Measurements from ENCODE around the gene SYNDIG1L. TPM values are rescaled to one million over a fixed set of nuclear protein-coding genes. Genes with fewer than 3 reads are reported as not detected.

SYNDIG1L gene
- total RNA-seq, 1 donor from 2014 or later: 2.9 TPM

DNA sequence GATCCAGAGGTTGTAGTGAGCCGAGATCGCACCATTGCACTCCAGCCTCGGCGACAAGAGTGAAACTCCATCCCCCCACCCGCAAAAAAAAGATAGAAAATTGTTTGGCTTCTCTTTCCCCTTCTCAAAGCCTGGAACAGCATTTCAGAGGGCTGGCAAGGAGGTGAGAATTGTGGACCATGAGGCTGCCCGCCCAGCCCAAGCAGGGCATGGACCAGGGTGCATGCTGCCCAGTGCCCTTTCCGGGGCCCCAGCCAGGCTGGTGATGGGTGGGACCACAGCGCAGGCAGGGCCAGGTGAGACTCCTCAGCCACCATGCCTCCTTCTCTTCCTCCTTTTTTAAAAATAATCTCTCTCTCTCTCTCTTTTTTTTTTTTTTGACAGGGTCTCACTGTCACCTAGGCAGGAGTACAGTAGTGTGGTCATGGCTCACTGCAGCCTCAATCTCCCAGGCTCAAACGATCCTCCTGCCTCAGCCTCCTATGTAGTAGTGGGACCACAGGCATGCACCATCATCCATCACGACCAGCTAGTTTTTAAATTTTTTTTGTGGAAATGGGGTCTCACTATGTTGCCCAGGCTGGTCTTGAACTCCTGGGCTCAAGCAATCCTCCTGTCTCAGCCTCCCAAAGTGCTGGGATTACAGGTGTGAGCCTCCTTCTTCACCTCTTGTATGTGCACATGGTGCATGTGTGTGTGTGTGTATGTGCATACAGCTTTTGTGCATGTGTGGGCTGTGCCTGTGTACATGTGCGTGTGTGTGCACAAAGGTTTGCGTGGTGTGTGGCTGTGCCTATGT is 22.2 kb downstream of the SYNDIG1L start:
- no peak for ATAC-seq
- no peak overlapping the region for H3K4me3 ChIP-seq
- intact Hi-C loops (cut with DNase I): no loop called here

DNA sequence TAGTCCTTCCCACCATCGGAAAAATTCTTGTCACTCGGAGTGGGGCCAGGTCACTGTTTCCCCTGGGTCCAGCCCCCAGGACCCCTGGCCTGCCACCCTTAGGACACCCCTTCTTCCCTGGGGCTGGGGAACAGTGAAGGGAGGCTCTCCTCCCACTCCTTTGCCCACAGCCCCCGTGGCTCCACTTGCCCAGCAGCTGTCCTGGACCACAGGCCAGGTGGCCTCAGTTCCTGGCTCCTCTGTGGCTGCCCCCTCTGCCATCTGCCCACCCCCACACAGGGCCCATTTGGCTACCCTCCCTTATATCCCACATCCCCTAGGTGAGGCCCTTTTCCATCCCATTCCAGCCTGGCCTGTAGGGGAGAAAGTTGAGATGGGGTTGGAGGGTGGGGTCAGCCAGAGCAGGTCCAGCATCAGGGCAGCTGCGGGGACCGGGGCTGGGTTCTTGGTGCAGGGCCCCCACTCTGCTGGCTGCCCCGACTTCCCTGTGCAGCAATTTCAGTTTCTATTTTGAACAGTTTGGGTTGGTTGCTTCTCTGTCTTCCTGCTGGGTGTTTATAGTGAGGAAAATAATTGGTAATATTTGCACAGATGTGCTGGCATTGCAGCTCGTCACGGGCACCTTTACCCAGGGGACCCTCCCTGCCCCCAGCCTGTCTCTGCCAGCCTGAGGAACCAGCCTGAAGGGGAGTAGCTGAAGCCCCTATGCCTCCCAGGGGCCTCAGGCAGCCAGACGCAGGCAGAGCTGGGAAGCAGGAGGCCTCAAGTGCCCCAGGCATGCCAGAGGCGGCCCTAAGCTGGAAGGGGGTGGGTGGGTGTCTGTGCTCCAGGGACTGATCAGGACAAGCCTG is 23.4 kb downstream of the SYNDIG1L start:
- Histone ChIP-seq H3K36me3 (no peaks in the 10 kb centered on the region), H3K9me3 (no peaks in the 10 kb centered on the region), H3K4me1 (peaks cover 18% of the 10 kb centered on the region), H3K27me3 (no peaks in the 10 kb centered on the region), H3K27ac (no peak overlapping the region), H3K4me3 (no peak overlapping the region)
- no peak for TF ChIP-seq CTCF (IDR thresholded peaks at IDR 0.05)
- intact Hi-C loops (cut with DNase I): no loop called here
- no peak for DNase-seq
- no peak for ATAC-seq

More for the DNA sequence above, 22.2 kb downstream of the SYNDIG1L start:
- DNase-seq: no peak
- H3K27me3 ChIP-seq: no peaks in the 10 kb centered on the region
- no peak overlapping the region for H3K27ac ChIP-seq
- TF ChIP-seq CTCF (IDR thresholded peaks at IDR 0.05): no peak
- no peaks in the 10 kb centered on the region for H3K36me3 ChIP-seq
- H3K4me1 ChIP-seq: peaks cover 18% of the 10 kb centered on the region
- H3K9me3 ChIP-seq: no peaks in the 10 kb centered on the region

DNA sequence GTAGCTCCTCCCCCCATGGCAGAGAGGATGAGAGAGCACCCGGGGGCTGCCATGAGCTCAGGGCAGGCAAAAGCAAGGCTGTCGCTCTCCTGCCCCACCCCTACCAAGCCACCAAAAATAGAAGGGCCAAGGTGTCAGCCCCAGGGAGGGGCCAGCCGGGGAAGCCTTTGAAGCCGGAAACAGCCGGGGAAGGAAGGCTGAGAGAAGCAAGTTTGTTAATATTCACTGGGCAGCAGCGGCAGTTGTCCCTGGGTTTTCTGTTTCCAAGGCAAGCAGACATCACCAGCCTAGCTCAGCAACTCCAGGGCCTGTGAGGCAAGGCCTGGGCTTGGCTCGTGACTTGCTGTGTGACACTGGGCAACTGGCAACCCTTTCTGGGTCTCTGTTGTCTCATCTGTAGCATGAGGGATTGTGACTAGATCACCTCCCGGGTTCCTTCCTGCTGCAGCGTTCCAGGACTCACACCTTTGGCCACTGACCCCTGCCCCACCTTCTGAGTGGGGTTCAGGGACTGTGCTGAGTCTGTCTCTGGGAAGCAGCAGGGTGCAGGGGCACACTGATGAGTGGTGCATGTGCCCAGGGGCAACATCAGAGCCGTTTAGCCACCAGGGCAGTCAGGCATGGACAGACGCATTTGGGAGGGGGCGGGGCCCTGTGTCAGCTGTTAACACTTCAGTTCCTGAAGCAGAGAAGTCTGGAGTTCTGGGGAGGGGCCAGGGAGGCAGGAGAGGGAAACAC is 24.3 kb downstream of the SYNDIG1L start:
- no peak for TF ChIP-seq CTCF (IDR thresholded peaks at IDR 0.05)
- H3K4me3 ChIP-seq: peak overlapping the region; percentile 9
- H3K36me3 ChIP-seq: no peaks in the 10 kb centered on the region
- H3K9me3 ChIP-seq: no peaks in the 10 kb centered on the region
- H3K27me3 ChIP-seq: no peaks in the 10 kb centered on the region
- H3K4me1 ChIP-seq: peaks cover 18% of the 10 kb centered on the region
- H3K27ac ChIP-seq: no peak overlapping the region
- intact Hi-C loops (cut with DNase I): no loop called here
- DNase-seq (no peak), ATAC-seq (peak; percentile 50)

DNA sequence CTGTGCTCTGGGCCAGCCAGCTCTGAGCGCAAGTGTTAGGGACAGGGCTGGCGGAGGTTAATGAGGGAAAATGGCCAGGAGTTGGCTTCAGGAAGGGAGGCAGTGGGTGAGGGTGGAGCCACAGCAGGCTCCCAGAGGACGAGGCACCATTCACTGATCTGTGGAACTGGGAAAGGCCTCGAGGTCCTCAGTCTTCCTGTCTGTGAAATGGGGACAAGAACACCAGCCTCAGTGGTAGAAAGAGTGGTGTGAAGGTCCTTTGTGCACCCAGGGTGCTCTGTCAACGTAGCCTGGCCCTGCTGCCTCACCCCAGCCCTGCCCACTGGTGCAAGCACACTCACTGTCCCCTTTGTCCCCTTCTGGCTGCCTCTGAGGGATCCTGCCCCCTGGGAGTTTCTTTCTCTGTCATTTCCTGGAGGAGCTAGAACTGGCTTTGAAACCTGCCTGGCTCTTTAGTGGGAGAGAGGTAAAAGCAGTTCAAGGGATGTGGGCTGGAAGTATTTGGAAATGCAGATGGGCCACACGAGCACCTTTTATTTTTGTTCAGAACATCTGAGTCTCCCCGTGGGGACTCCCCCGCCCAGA is 25.0 kb downstream of the SYNDIG1L start:
- Histone ChIP-seq H3K4me1 (peaks cover 18% of the 10 kb centered on the region), H3K27me3 (no peaks in the 10 kb centered on the region), H3K9me3 (no peaks in the 10 kb centered on the region), H3K27ac (no peak overlapping the region), H3K36me3 (no peaks in the 10 kb centered on the region), H3K4me3 (peak overlapping the region; percentile 9)
- TF ChIP-seq CTCF (IDR thresholded peaks at IDR 0.05): no peak
- intact Hi-C loops (cut with DNase I): no loop called here
- DNase-seq (no peak), ATAC-seq (no peak)

GRCh38 chr14:74400031-74400685 is 25.9 kb downstream of the SYNDIG1L start:
- DNase-seq: no peak
- H3K27me3 ChIP-seq: no peaks in the 10 kb centered on the region
- H3K27ac ChIP-seq: no peak overlapping the region
- H3K4me1 ChIP-seq: peaks cover 18% of the 10 kb centered on the region
- no peak overlapping the region for H3K4me3 ChIP-seq
- H3K36me3 ChIP-seq: no peaks in the 10 kb centered on the region
- intact Hi-C loops (cut with DNase I): no loop called here
- ATAC-seq: no peak
- no peak for TF ChIP-seq CTCF (IDR thresholded peaks at IDR 0.05)
- H3K9me3 ChIP-seq: no peaks in the 10 kb centered on the region
